ENCODE data around the gene QRSL1. TPM values are rescaled to one million over a fixed set of nuclear protein-coding genes. Genes with fewer than 3 reads are reported as not detected.

QRSL1 gene
- polyA plus RNA-seq, 3 donors = 5.7 to 7.8 (median 5.8) TPM

GRCh38 chr6:106609699-106610098 is 19.7 kb upstream of the QRSL1 start:
- H3K27ac ChIP-seq (ENCODE audit: low read depth in 1 of 2, low read length in 2 of 2) = no peak overlapping the region
- Mint-ChIP-seq H3K9me3 (peaks cover 0 to 6% (median 3%) of the 10 kb centered on the region in 7 donors), H3K36me3 (peaks cover 50 to 59% of the 10 kb centered on the region in 2 donors), H3K4me1 (no peaks in the 10 kb centered on the region), H3K27me3 (ENCODE audit: low read depth in 3 of 3) (peaks cover 0 to 2% (median 0%) of the 10 kb centered on the region in 3 donors), H3K4me3 (no peak overlapping the region), H3K27ac (no peak overlapping the region)
- no peak for DNase-seq
- intact Hi-C loops (cut with micrococcal nuclease) = no loop called here
- peaks cover 5 to 43% of the 10 kb centered on the region in 2 donors for H3K36me3 ChIP-seq (replicated peaks in 1 of 2; ENCODE audit: control insufficient read depth in 1 of 2, insufficient read depth in 2 of 2, low read length in 2 of 2)
- no peak overlapping the region for H3K9ac ChIP-seq (ENCODE audit: insufficient read depth, low read length, poor library complexity, severe bottlenecking)
- H3K9me3 ChIP-seq (replicated peaks in 1 of 2; ENCODE audit: control insufficient read depth in 1 of 2, insufficient read depth in 1 of 2, low read length in 2 of 2) = peaks cover 0 to 6% of the 10 kb centered on the region in 2 donors
- H3K4me3 ChIP-seq (replicated peaks in 1 of 3; ENCODE audit: low read depth in 2 of 3, low read length in 3 of 3) = no peak overlapping the region
- no peaks in the 10 kb centered on the region for H3K27me3 ChIP-seq (ENCODE audit: control insufficient read depth in 2 of 2, insufficient read depth in 2 of 2, low read length in 2 of 2)
- 91% methylated on average over 6 of the region's 6 CpGs for WGBS (ENCODE audit: insufficient coverage)
- no peak overlapping the region for H2AFZ ChIP-seq (ENCODE audit: insufficient read depth, low read depth, low read length, poor library complexity, severe bottlenecking)
- no peaks in the 10 kb centered on the region for H4K20me1 ChIP-seq (ENCODE audit: insufficient read depth, low read length)
- H3K4me2 ChIP-seq (replicated peaks; ENCODE audit: extremely low read depth, low read length, poor library complexity, severe bottlenecking) = no peak overlapping the region
- H3K79me2 ChIP-seq (ENCODE audit: insufficient read depth, low read length) = no peaks in the 10 kb centered on the region
- H3K4me1 ChIP-seq (ENCODE audit: control insufficient read depth in 1 of 2, insufficient read depth in 2 of 2, low read length in 2 of 2) = no peaks in the 10 kb centered on the region
- TF ChIP-seq CTCF (IDR thresholded peaks at IDR 0.05) = no peak

- H3K79me2 ChIP-seq (ENCODE audit: insufficient read depth, low read length) = no peaks in the 10 kb centered on the region
- H3K4me1 ChIP-seq (ENCODE audit: control insufficient read depth in 1 of 2, insufficient read depth in 2 of 2, low read length in 2 of 2) = no peaks in the 10 kb centered on the region
- H4K20me1 ChIP-seq (ENCODE audit: insufficient read depth, low read length) = no peaks in the 10 kb centered on the region
- no peaks in the 10 kb centered on the region for H3K27me3 ChIP-seq (ENCODE audit: control insufficient read depth in 2 of 2, insufficient read depth in 2 of 2, low read length in 2 of 2)
- H2AFZ ChIP-seq (ENCODE audit: insufficient read depth, low read depth, low read length, poor library complexity, severe bottlenecking) = no peak overlapping the region
- no peaks in the 10 kb centered on the region for H3K4me1 Mint-ChIP-seq
- no CpG with 5 or more reads among the region's 2 CpGs for WGBS (ENCODE audit: insufficient coverage)
- no peak overlapping the region for H3K4me3 Mint-ChIP-seq
- no peak overlapping the region for H3K27ac ChIP-seq (ENCODE audit: low read depth in 1 of 2, low read length in 2 of 2)
- no peak for DNase-seq
- peaks cover 0 to 1% of the 10 kb centered on the region in 2 donors for H3K9me3 ChIP-seq (replicated peaks in 1 of 2; ENCODE audit: control insufficient read depth in 1 of 2, insufficient read depth in 1 of 2, low read length in 2 of 2)
- H3K36me3 Mint-ChIP-seq = peaks cover 43 to 54% of the 10 kb centered on the region in 2 donors
- H3K9me3 Mint-ChIP-seq = peaks cover 0 to 1% (median 0%) of the 10 kb centered on the region in 7 donors
- TF ChIP-seq CTCF (IDR thresholded peaks at IDR 0.05) = no peak
- intact Hi-C loops (cut with micrococcal nuclease) = no loop called here
- no peak overlapping the region for H3K27ac Mint-ChIP-seq
- peaks cover 5 to 40% of the 10 kb centered on the region in 2 donors for H3K36me3 ChIP-seq (replicated peaks in 1 of 2; ENCODE audit: control insufficient read depth in 1 of 2, insufficient read depth in 2 of 2, low read length in 2 of 2)
- H3K4me2 ChIP-seq (replicated peaks; ENCODE audit: extremely low read depth, low read length, poor library complexity, severe bottlenecking) = no peak overlapping the region
- H3K27me3 Mint-ChIP-seq (ENCODE audit: low read depth in 3 of 3) = peaks cover 0 to 2% (median 0%) of the 10 kb centered on the region in 3 donors
- no peak overlapping the region for H3K4me3 ChIP-seq (replicated peaks in 1 of 3; ENCODE audit: low read depth in 2 of 3, low read length in 3 of 3)
- H3K9ac ChIP-seq (ENCODE audit: insufficient read depth, low read length, poor library complexity, severe bottlenecking) = no peak overlapping the region
Observed at GRCh38 chr6:106611030-106611429, 18.3 kb upstream of the QRSL1 start.

Measured in CD14-positive monocyte (primary cell).